ENCODE data around the gene PDE9A. TPM values are rescaled to one million over a fixed set of nuclear protein-coding genes. Genes with fewer than 3 reads are reported as not detected.

PDE9A gene
- total and polyA plus RNA-seq, 8 donors, result 1.2 to 14.4 (median 5.0) TPM

GRCh38 chr21:42640486-42640885 is 12.9 kb upstream of the PDE9A start:
- FAIRE-seq (no peak), ATAC-seq (peak; percentile 48 to 81 (median 64)), DNase-seq (peak in 5 of 6 donors; percentile 19 to 76 (median 60))
- intact Hi-C loops (cut with DNase I), result no loop called here
- 12 to 18% methylated on average over 4 of the region's 4 CpGs for WGBS, 2 donors
- H3K36me3 ChIP-seq, result no peaks in the 10 kb centered on the region
- no peaks in the 10 kb centered on the region for H3K27me3 ChIP-seq
- H3K27ac ChIP-seq, result peak overlapping the region in 2 of 4 donors; percentile 37 to 48
- TF ChIP-seq CTCF (IDR thresholded peaks at IDR 0.05), result no peak
- H3K9me3 ChIP-seq, result no peaks in the 10 kb centered on the region
- H3K4me1 ChIP-seq, result peaks cover 0 to 12% (median 10%) of the 10 kb centered on the region in 3 donors
- no peak overlapping the region for H3K4me3 ChIP-seq

- H3K27ac ChIP-seq, result no peak overlapping the region
- no peaks in the 10 kb centered on the region for H3K36me3 ChIP-seq
- H3K9me3 ChIP-seq, result no peaks in the 10 kb centered on the region
- 57 to 58% methylated on average over 24 of the region's 24 CpGs for WGBS, 2 donors
- DNase-seq (no peak), ATAC-seq (peak in 3 of 4 donors; percentile 25 to 42 (median 37)), FAIRE-seq (no peak)
- intact Hi-C loops (cut with DNase I), result no loop called here
- H3K4me3 ChIP-seq, result no peak overlapping the region
- no peaks in the 10 kb centered on the region for H3K27me3 ChIP-seq
- no peak for TF ChIP-seq CTCF (IDR thresholded peaks at IDR 0.05)
- peaks cover 0 to 12% (median 10%) of the 10 kb centered on the region in 3 donors for H3K4me1 ChIP-seq
Measured at GRCh38 chr21:42641311-42642218, 11.9 kb upstream of the PDE9A start.

- Histone ChIP-seq H3K36me3 (no peaks in the 10 kb centered on the region), H3K4me1 (peaks cover 0 to 12% (median 10%) of the 10 kb centered on the region in 3 donors), H3K4me3 (no peak overlapping the region), H3K9me3 (no peaks in the 10 kb centered on the region), H3K27ac (no peak overlapping the region), H3K27me3 (no peaks in the 10 kb centered on the region)
- ATAC-seq (no peak), DNase-seq (no peak), FAIRE-seq (no peak)
- WGBS, 2 donors, result 54 to 73% methylated on average over 8 of the region's 8 CpGs
- TF ChIP-seq CTCF (IDR thresholded peaks at IDR 0.05), result no peak
- intact Hi-C loops (cut with DNase I), result no loop called here
Measured at GRCh38 chr21:42642219-42642745, 11.1 kb upstream of the PDE9A start.

GRCh38 chr21:42644223-42645208 is 8.9 kb upstream of the PDE9A start:
- no peak for TF ChIP-seq CTCF (IDR thresholded peaks at IDR 0.05)
- FAIRE-seq (no peak), ATAC-seq (no peak), DNase-seq (no peak)
- H3K27ac ChIP-seq, result no peak overlapping the region
- intact Hi-C loops (cut with DNase I), result no loop called here
- WGBS, 2 donors, result 65 to 72% methylated on average over 21 of the region's 21 CpGs
- no peaks in the 10 kb centered on the region for H3K27me3 ChIP-seq
- H3K36me3 ChIP-seq, result no peaks in the 10 kb centered on the region
- no peak overlapping the region for H3K4me3 ChIP-seq
- H3K4me1 ChIP-seq, result peaks cover 0 to 12% (median 9%) of the 10 kb centered on the region in 3 donors
- H3K9me3 ChIP-seq, result no peaks in the 10 kb centered on the region

Measured in pancreas (tissue), 10 donors.